Measurements from ENCODE around the gene TRIM77.
"Not testable (repeated sequence)": the region's sequence is repeated elsewhere in the genome, so short reads cannot be mapped to it uniquely, and the experiment has no call there.

The TRIM77 gene, protein sequence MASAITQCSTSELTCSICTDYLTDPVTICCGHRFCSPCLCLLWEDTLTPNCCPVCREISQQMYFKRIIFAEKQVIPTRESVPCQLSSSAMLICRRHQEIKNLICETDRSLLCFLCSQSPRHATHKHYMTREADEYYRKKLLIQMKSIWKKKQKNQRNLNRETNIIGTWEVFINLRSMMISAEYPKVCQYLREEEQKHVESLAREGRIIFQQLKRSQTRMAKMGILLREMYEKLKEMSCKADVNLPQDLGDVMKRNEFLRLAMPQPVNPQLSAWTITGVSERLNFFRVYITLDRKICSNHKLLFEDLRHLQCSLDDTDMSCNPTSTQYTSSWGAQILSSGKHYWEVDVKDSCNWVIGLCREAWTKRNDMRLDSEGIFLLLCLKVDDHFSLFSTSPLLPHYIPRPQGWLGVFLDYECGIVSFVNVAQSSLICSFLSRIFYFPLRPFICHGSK

DNA sequence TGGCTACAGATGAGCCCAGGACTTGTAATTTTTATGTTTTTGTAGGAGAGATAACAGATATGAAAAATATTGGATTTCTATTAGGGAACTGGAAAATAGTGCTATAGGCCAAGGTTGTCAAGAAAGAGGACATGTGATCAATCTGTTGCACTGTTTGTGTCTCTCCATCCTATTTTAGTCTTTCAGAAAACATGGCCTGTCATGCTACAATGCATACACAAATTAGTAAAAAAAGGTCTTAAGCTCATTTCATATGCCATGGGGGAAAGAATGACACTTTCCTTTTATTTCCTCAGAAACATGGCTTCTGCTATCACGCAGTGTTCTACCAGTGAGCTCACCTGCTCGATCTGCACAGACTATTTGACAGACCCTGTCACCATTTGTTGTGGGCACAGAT lies at the start of gene TRIM77:
Gene TRIM77 (plus strand): TSS at position 301 of the 400 bp plus-strand sequence. CDS start 0 bp downstream, at position 301.
- H3K36me3 ChIP-seq (ENCODE audit: control insufficient read depth in 2 of 2, insufficient read depth in 1 of 2, low read length in 2 of 2); H3K27ac ChIP-seq (ENCODE audit: extremely low read depth, low read depth, low read length); CTCF ChIA-PET; POLR2A ChIA-PET; H3K9me3 ChIP-seq (ENCODE audit: control insufficient read depth, insufficient read depth, low read depth, low read length); H3K4me3 ChIP-seq (ENCODE audit: low read depth, low read length); H3K4me1 ChIP-seq (ENCODE audit: control insufficient read depth, insufficient read depth, low read length): not testable (repeated sequence)

DNA sequence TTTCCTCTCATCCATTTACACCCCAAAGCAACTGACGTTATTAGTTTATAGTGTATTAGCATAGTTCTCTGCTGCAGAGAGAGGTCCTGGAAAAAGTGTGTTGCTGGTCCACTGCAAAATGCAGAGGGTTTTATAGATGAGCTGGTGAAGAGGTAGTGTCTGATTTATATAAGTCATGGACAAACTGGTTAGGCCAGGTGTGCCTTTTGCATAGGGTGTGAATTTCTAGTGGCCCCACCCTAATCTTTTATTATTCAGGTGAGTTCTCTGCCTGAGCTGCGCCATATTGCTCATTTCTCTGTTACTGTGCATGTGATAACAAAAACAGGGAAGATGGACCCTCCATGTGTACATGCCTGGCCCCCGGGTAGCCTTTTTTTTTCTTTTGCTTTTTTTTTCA lies 43.1 kb upstream of the TRIM77 start:
- Histone ChIP-seq H3K4me3 (ENCODE audit: low read depth, low read length) (no peak overlapping the region), H3K36me3 (ENCODE audit: control insufficient read depth in 2 of 2, insufficient read depth in 1 of 2, low read length in 2 of 2) (no peaks in the 10 kb centered on the region), H3K27ac (ENCODE audit: extremely low read depth, low read depth, low read length) (no peak overlapping the region), H3K9me3 (ENCODE audit: control insufficient read depth, insufficient read depth, low read depth, low read length) (no peaks in the 10 kb centered on the region), H3K4me1 (ENCODE audit: control insufficient read depth, insufficient read depth, low read length) (no peaks in the 10 kb centered on the region)
- CTCF ChIA-PET, result no interaction called here
- TF ChIP-seq, protein P1, sequence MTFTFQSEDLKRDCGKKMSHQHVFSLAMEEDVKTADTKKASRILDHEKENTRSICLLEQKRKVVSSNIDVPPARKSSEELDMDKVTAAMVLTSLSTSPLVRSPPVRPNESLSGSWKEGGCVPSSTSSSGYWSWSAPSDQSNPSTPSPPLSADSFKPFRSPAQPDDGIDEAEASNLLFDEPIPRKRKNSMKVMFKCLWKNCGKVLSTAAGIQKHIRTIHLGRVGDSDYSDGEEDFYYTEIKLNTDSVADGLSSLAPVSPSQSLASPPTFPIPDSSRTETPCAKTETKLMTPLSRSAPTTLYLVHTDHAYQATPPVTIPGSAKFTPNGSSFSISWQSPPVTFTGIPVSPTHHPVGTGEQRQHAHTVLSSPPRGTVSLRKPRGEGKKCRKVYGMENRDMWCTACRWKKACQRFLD (tag by site-specific recombination; IDR thresholded peaks at IDR 0.05), result no peak
- TF ChIP-seq ZNF133 (tag by site-specific recombination; IDR thresholded peaks at IDR 0.05) (no peak), MYNN (tag by site-specific recombination; IDR thresholded peaks at IDR 0.05; ENCODE audit: borderline replicate concordance) (no peak), ZBTB17 (tag by site-specific recombination; IDR thresholded peaks at IDR 0.05) (no peak)
- TF ChIP-seq, protein P2, sequence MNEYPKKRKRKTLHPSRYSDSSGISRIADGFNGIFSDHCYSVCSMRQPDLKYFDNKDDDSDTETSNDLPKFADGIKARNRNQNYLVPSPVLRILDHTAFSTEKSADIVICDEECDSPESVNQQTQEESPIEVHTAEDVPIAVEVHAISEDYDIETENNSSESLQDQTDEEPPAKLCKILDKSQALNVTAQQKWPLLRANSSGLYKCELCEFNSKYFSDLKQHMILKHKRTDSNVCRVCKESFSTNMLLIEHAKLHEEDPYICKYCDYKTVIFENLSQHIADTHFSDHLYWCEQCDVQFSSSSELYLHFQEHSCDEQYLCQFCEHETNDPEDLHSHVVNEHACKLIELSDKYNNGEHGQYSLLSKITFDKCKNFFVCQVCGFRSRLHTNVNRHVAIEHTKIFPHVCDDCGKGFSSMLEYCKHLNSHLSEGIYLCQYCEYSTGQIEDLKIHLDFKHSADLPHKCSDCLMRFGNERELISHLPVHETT (tag by site-specific recombination; IDR thresholded peaks at IDR 0.05), result no peak
- POLR2A ChIA-PET, result no interaction called here

DNA sequence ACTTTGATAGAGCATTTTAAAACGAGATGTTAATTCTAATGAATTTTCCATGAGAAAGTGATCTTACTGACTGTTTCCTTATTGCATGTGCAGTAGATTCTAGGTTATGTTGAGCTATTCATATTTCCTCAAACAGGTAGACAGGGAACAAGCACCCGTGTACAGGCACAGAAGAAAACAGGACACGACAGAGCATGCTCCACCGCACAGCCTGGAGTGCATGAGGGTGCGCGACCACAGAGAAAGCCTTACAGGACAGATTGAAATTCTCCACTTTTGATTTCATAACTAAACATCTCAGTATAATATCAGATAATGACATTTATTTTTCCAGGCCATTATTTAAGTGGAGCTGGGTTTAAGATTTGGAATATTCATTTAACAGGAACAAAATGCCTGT lies 41.9 kb upstream of the TRIM77 start:
- H3K27ac ChIP-seq (ENCODE audit: extremely low read depth, low read depth, low read length); H3K9me3 ChIP-seq (ENCODE audit: control insufficient read depth, insufficient read depth, low read depth, low read length); CTCF ChIA-PET; H3K4me1 ChIP-seq (ENCODE audit: control insufficient read depth, insufficient read depth, low read length); H3K4me3 ChIP-seq (ENCODE audit: low read depth, low read length); POLR2A ChIA-PET; H3K36me3 ChIP-seq (ENCODE audit: control insufficient read depth in 2 of 2, insufficient read depth in 1 of 2, low read length in 2 of 2): not testable (repeated sequence)

DNA sequence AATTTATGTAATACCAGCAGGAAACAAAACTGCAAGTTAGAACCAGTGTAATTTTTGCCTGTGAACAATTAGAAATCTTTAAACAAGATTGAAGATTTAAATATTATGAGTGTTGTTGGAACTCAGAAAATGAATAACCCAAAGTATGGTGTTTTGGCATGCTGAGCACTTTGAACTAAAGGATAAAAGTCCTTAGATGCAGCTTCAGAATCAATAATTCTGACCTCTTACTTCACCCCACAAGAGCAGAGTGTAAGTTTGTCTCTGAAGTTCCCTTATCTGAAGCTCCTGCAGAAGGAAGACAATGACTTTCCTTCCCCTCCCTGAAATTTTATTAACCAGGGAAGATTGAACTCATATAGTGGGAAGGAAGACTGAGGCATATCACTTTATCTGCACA lies 40.5 kb upstream of the TRIM77 start:
- H3K36me3 ChIP-seq (ENCODE audit: control insufficient read depth in 2 of 2, insufficient read depth in 1 of 2, low read length in 2 of 2); CTCF ChIA-PET; H3K27ac ChIP-seq (ENCODE audit: extremely low read depth, low read depth, low read length); H3K4me3 ChIP-seq (ENCODE audit: low read depth, low read length); POLR2A ChIA-PET; H3K4me1 ChIP-seq (ENCODE audit: control insufficient read depth, insufficient read depth, low read length); H3K9me3 ChIP-seq (ENCODE audit: control insufficient read depth, insufficient read depth, low read depth, low read length): not testable (repeated sequence)

DNA sequence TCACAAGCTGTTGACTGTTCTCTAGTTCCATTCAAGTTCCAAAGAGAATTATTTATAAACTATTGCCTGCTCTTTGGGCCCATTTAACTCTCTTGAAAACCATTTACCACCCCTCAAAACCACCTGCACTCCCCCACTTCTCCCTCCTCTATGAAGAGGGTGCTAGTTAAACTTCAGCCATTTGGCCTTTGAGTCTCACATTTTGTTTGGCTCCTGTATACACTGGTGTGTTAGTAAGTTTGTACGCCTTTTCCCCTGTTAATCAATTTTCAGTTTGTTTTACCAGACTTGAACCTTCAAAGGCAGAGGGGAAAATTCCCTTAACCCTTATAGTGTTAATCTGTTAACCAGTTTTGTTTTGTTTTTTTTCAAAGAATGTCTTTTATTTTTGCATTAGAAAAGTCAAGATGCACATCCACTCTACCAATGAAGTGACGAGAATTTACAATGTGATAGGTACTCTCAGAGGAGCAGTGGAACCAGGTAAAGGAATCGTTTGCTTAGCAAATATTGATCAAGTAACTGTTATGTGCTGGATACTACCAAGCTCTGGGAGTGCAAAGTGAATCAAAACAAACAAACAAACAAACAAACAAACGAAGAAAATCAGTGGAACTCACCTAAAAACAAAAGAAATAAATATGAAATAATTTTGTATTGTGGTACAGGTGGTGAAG lies 40.0 kb upstream of the TRIM77 start:
- CTCF ChIA-PET; H3K4me1 ChIP-seq (ENCODE audit: control insufficient read depth, insufficient read depth, low read length); H3K27ac ChIP-seq (ENCODE audit: extremely low read depth, low read depth, low read length); H3K9me3 ChIP-seq (ENCODE audit: control insufficient read depth, insufficient read depth, low read depth, low read length); H3K4me3 ChIP-seq (ENCODE audit: low read depth, low read length); H3K36me3 ChIP-seq (ENCODE audit: control insufficient read depth in 2 of 2, insufficient read depth in 1 of 2, low read length in 2 of 2); POLR2A ChIA-PET: not testable (repeated sequence)

DNA sequence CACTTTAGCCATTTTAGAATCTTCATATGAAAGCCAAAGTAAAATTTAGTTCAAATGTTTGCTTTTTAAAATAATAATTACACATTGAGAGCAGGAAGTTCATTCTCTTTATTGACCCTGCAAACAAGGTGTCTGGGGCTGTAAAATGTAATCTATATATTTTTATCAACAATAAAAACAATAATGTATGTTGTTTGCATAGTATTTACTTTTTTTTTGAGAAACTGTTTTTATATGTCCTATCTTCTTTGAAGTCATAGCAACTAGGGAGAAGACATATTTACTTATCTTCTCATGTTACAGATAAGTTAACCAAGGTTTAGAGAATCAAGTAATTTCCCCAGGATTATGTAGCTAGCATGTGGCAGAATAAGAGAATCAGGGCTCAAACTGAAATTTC lies 37.6 kb upstream of the TRIM77 start:
- H3K27ac ChIP-seq (ENCODE audit: extremely low read depth, low read depth, low read length); H3K36me3 ChIP-seq (ENCODE audit: control insufficient read depth in 2 of 2, insufficient read depth in 1 of 2, low read length in 2 of 2); CTCF ChIA-PET; H3K9me3 ChIP-seq (ENCODE audit: control insufficient read depth, insufficient read depth, low read depth, low read length); H3K4me3 ChIP-seq (ENCODE audit: low read depth, low read length); POLR2A ChIA-PET; H3K4me1 ChIP-seq (ENCODE audit: control insufficient read depth, insufficient read depth, low read length): not testable (repeated sequence)
- peak; percentile 55; the same call in 1 of the 2 replicates for TF ChIP-seq TCF7L2 (IDR thresholded peaks at IDR 0.05; ENCODE audit: borderline replicate concordance, low read depth, low read length)

DNA sequence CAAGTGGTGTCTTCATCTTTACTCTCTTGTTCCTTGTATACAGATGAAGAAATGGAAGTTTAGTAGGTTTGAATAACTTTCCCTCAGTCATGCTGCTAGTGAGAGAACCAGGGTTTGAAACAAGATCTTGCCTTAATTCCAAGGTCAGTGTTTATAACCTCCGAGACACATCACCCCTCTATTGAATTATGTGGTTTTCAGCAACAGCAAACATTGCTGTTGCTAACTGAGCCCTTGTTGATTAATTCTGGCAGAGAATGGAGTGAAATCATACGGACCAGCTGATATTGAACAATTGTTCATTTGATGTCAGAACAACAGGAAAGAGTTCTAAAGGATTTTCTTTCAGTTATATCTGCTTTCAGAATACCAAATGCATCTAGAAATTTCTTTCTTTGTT lies 36.7 kb upstream of the TRIM77 start:
- CTCF ChIA-PET; H3K27ac ChIP-seq (ENCODE audit: extremely low read depth, low read depth, low read length); POLR2A ChIA-PET; H3K36me3 ChIP-seq (ENCODE audit: control insufficient read depth in 2 of 2, insufficient read depth in 1 of 2, low read length in 2 of 2); H3K4me3 ChIP-seq (ENCODE audit: low read depth, low read length); H3K9me3 ChIP-seq (ENCODE audit: control insufficient read depth, insufficient read depth, low read depth, low read length); H3K4me1 ChIP-seq (ENCODE audit: control insufficient read depth, insufficient read depth, low read length): not testable (repeated sequence)

Data from HEK293 (cell line).